Retinal pigment epithelial cell (primary cell): ENCODE data around the gene AHSG.

Experiments
- DNase-seq: peaks from one replicate; pipeline ENCODE4 v3.0.0-alpha.2; 2010; ENCODE audit warnings: low read depth
- H3K4me3 ChIP-seq: 2 replicates; pipeline ENCODE4 v1.5.1; 2011; ENCODE audit warnings: mild to moderate bottlenecking, low read length, control low read depth, moderate library complexity
- TF ChIP-seq, protein P1 (sequence below): conservative IDR thresholded peaks from 2 replicates; pipeline ENCODE4 v1.5.1; 2011; ENCODE audit warnings: low read depth, low read length, control low read depth, inconsistent platforms

AHSG gene

DNA sequence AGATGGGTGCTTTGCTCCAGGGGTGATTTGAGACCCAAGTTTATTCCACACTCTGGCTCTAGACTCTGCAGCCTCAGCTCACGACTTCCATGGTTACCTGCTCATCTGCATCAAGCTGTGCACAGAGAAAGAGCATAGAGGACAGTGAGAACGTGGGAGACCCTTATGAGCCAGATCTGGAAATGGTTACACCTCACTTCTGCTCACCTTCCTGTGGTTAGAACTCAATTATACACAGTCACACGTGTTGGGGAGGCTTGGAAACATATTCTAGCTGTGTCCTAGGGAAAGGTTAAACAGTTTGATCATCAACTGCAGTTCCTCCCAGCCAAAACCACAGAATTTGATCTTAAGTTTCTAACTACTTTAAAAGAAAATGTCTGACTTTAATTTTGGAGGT is 29.2 kb downstream of the AHSG start:
- no peak for DNase-seq
- TF ChIP-seq, protein P1, sequence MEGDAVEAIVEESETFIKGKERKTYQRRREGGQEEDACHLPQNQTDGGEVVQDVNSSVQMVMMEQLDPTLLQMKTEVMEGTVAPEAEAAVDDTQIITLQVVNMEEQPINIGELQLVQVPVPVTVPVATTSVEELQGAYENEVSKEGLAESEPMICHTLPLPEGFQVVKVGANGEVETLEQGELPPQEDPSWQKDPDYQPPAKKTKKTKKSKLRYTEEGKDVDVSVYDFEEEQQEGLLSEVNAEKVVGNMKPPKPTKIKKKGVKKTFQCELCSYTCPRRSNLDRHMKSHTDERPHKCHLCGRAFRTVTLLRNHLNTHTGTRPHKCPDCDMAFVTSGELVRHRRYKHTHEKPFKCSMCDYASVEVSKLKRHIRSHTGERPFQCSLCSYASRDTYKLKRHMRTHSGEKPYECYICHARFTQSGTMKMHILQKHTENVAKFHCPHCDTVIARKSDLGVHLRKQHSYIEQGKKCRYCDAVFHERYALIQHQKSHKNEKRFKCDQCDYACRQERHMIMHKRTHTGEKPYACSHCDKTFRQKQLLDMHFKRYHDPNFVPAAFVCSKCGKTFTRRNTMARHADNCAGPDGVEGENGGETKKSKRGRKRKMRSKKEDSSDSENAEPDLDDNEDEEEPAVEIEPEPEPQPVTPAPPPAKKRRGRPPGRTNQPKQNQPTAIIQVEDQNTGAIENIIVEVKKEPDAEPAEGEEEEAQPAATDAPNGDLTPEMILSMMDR, result no peak

DNA sequence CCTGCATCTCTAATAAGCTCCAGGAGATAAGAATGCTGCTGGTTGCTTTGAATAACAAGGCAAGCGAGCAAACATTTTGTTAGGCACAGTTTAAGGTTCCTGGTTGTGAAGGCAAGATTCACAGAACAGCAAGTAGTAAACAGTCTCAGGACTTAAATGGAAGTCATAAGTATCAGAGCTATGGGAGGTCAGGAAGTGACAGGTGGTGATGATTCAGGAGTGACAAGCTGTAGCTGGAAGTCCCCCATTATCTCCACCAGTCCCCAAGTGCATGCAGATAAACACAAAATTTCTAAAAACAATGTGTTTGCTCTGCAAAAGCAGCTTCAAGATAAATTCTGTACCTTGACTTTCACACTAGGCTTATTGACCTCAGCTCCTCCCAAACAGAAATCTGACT is 30.6 kb downstream of the AHSG start:
- DNase-seq, result no peak
- no peak overlapping the region for H3K4me3 ChIP-seq
- TF ChIP-seq, protein P1, result no peak

More for the DNA sequence above, 29.2 kb downstream of the AHSG start:
- no peak overlapping the region for H3K4me3 ChIP-seq

DNA sequence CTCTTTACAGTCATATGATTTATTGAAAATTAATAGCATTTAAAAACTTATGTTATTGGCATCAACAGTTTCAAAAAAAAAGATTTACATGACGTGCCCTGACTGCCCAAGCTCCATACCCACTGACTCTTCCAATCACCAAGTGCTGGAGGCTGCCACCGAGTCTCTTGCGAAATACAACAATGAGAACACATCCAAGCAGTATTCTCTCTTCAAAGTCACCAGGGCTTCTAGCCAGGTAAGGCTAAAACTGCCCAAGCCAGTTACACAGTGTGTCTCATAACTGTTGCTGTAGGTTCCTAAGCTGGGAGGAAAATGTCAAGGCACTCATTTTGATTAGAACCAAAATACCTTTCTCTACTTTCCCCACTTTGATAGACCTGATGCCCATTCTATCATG is 31.8 kb downstream of the AHSG start:
- TF ChIP-seq, protein P1, result no peak
- no peak overlapping the region for H3K4me3 ChIP-seq
- DNase-seq, result no peak

DNA sequence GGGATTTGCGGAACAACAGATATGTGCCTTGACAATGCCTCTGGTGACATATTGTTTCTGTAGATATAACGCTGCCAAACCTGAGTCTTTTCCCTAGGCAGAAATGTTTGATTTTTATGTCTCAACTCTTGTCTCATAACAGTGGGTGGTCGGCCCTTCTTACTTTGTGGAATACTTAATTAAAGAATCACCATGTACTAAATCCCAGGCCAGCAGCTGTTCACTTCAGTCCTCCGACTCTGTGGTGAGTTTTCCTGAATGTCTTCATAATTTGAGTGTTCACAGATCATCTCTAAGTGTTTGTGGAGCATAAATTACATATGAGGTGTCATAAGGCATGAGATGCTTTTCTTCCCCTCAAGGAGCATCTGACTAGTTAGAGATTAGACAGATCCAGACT is 33.2 kb downstream of the AHSG start:
- TF ChIP-seq, protein P1, result no peak
- no peak for DNase-seq
- no peak overlapping the region for H3K4me3 ChIP-seq

DNA sequence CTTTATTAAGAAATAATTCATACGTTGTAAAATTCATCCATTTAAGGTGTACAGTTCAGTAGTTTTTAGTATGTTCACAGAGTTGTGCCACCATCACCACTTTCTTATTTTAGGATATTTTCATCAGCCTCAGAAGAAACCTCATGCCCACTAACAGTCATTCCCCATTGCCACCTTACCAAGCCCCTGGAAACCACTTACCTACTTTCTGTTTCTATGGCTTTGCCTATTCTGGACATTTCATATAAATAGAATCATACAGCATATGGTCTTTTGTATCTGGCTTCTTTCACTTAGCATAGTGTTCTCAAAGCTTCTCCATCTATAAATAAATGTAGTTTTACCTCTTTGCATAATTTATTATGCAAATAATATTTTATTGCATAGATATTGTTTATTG is 34.0 kb downstream of the AHSG start:
- H3K4me3 ChIP-seq, result no peak overlapping the region
- TF ChIP-seq, protein P1, result no peak
- no peak for DNase-seq

DNA sequence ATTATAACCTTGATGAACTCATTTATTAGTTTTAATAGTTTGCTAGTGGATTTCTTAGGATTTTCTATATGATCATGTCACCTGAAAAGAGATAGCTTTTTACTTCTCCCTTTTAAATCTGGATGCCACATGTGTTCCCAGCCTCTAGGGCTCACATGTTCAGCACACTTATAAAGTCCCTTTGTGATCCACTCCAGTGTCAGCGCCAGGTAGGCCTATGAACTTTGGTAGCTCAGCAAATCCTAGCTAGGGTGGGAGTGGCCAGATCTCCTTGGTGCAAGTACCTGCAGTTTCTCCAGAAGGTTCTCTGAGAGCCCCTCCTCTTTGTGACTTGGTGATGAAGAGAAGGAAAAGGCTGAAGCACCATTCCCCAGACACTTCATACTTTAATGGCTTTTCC is 36.0 kb downstream of the AHSG start:
- TF ChIP-seq, protein P1, result no peak
- DNase-seq, result no peak
- no peak overlapping the region for H3K4me3 ChIP-seq

DNA sequence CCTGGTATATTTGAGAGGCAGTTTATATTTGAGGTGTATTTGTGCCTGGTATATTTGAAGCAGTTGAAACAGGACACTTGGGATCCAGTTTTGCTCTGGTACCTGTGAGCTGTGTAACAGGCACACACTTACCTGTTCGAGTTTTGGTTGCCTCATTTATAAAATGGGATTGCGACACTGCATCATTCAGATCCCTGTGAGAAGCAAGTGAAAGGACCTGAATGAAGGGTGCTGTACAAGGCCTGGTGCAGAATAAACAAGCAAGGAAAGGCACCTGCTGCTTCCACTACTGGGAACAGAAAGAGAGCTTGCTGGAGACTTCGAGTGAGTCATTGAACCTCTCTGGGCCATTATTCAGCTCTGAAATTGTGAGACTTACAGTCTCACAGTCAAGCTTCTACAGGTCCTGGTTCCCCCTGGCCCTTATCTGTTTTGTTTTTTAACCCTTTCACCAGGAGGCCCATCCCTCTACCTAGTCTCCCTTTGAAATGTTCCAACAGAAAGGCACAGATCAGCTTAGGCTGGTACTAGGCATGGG is 38.9 kb downstream of the AHSG start:
- TF ChIP-seq, protein P1, result no peak
- no peak overlapping the region for H3K4me3 ChIP-seq
- no peak for DNase-seq
